ENCODE measurements around the gene ENTREP3.

DNA sequence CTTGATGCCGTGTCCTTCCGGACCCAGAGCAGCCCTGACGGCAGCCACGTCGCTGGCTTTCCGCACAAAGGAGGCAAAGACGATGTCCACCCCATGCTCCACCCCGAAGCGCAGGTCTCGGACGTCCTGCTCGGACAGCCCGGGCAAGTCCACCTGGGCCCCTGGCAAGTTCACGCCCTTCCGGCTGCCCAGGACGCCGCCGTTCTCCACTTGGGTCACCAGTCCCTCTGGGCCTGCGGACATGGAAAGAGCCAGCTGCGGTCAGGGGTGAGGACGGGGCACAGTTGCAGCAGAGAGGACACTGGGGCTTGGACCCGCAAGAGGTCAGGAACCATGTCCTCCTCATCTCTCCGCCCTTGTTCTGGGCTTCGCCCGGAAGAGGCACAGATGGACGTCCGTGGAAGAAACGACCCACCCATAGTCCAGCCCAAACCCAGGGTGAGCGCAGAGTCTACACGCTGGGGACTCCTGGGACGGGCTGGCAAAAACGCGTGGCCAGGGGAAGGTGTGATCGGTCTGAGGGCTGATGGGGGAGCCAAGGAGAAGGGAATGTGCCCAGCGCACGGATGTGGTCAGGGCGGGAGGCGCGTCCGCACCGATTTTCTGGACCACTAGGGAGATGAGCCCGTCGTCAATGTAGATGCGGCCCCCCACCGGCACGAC, 39.4 kb upstream of the ENTREP3 start:
- TF ChIP-seq FOXM1 (IDR thresholded peaks at IDR 0.05; ENCODE audit: borderline replicate concordance) (no peak), ZNF384 (IDR thresholded peaks at IDR 0.05) (no peak), SP1 (IDR thresholded peaks at IDR 0.05) (no peak), L3MBTL2 (conservative IDR thresholded peaks at IDR 0.05) (no peak), HDGF (IDR thresholded peaks at IDR 0.05; ENCODE audit: borderline replicate concordance) (no peak), FOXK2 (IDR thresholded peaks at IDR 0.05) (no peak), FOXA1 (IDR thresholded peaks at IDR 0.05) (no peak), ARNT (IDR thresholded peaks at IDR 0.05) (no peak), BHLHE40 (IDR thresholded peaks at IDR 0.05; ENCODE audit: borderline replicate concordance) (no peak), NFRKB (IDR thresholded peaks at IDR 0.05) (no peak)

Data from HEK293T (cell line).